ENCODE measurements around the gene CDK1. TPM values are rescaled to one million over a fixed set of nuclear protein-coding genes. Genes with fewer than 3 reads are reported as not detected.

CDK1 gene
- total RNA-seq, 1 donor from 2014 or later = 10.4 TPM

DNA sequence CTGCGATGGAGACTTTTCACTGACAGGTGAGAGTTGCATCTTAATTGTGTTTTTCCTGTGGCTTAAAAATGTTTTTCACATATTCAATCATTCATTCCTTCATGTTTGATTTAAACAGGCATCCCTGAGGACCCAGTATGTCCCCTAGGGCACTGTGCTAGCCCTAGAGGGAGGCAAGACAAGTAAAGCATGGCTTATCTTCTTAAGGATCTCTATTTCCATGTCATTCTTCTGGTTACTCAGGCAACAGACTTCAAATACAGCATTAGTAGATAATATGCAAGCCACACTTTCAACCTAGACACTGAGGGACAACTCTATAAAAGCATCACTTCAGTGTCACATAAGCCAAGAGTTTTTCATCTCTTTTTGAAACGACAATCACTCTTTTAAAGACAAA is 29.2 kb downstream of the CDK1 start:
- Mint-ChIP-seq H3K9me3 (ENCODE audit: unreplicated experiment) (peaks cover 1% of the 10 kb centered on the region), H3K4me1 (ENCODE audit: low read depth, unreplicated experiment) (no peaks in the 10 kb centered on the region), H3K4me3 (ENCODE audit: unreplicated experiment) (no peak overlapping the region), H3K36me3 (ENCODE audit: unreplicated experiment) (no peaks in the 10 kb centered on the region), H3K27me3 (ENCODE audit: unreplicated experiment) (no peaks in the 10 kb centered on the region), H3K27ac (ENCODE audit: unreplicated experiment) (no peak overlapping the region)
- TF ChIP-seq, protein P1, sequence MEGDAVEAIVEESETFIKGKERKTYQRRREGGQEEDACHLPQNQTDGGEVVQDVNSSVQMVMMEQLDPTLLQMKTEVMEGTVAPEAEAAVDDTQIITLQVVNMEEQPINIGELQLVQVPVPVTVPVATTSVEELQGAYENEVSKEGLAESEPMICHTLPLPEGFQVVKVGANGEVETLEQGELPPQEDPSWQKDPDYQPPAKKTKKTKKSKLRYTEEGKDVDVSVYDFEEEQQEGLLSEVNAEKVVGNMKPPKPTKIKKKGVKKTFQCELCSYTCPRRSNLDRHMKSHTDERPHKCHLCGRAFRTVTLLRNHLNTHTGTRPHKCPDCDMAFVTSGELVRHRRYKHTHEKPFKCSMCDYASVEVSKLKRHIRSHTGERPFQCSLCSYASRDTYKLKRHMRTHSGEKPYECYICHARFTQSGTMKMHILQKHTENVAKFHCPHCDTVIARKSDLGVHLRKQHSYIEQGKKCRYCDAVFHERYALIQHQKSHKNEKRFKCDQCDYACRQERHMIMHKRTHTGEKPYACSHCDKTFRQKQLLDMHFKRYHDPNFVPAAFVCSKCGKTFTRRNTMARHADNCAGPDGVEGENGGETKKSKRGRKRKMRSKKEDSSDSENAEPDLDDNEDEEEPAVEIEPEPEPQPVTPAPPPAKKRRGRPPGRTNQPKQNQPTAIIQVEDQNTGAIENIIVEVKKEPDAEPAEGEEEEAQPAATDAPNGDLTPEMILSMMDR (IDR thresholded peaks at IDR 0.05; ENCODE audit: partially characterized antibody, unreplicated experiment) = no peak
- DNase-seq = no peak

- peaks cover 1% of the 10 kb centered on the region for H3K9me3 Mint-ChIP-seq (ENCODE audit: unreplicated experiment)
- DNase-seq = no peak
- TF ChIP-seq, protein P1 (IDR thresholded peaks at IDR 0.05; ENCODE audit: partially characterized antibody, unreplicated experiment) = no peak
- H3K4me3 Mint-ChIP-seq (ENCODE audit: unreplicated experiment) = no peak overlapping the region
- no peak overlapping the region for H3K27ac Mint-ChIP-seq (ENCODE audit: unreplicated experiment)
- no peaks in the 10 kb centered on the region for H3K36me3 Mint-ChIP-seq (ENCODE audit: unreplicated experiment)
- no peaks in the 10 kb centered on the region for H3K4me1 Mint-ChIP-seq (ENCODE audit: low read depth, unreplicated experiment)
- no peaks in the 10 kb centered on the region for H3K27me3 Mint-ChIP-seq (ENCODE audit: unreplicated experiment)
Observed at GRCh38 chr10:60808036-60808435, 29.8 kb downstream of the CDK1 start.

DNA sequence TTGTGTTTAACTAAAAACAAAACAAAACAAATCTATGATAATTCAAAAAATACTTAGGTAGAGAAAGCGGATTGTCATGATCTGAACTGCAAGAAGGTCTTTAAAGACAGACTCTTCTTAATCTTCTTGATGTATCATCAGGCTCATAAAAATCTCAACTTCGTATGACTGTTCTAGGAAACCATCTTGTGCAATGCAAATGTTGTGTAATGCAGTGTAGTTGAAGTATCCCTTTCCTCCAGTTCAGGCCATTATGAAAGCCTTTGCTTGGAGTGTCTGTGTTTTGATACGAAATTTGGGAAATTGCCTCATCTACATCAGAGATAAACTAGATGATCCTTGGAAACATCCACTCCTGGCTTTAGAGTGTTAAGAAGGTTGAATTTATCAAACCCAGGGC is 30.9 kb downstream of the CDK1 start:
- H3K36me3 Mint-ChIP-seq (ENCODE audit: unreplicated experiment) = no peaks in the 10 kb centered on the region
- no peaks in the 10 kb centered on the region for H3K4me1 Mint-ChIP-seq (ENCODE audit: low read depth, unreplicated experiment)
- no peak for DNase-seq
- H3K4me3 Mint-ChIP-seq (ENCODE audit: unreplicated experiment) = no peak overlapping the region
- TF ChIP-seq, protein P1 (IDR thresholded peaks at IDR 0.05; ENCODE audit: partially characterized antibody, unreplicated experiment) = no peak
- H3K27me3 Mint-ChIP-seq (ENCODE audit: unreplicated experiment) = no peaks in the 10 kb centered on the region
- peaks cover 1% of the 10 kb centered on the region for H3K9me3 Mint-ChIP-seq (ENCODE audit: unreplicated experiment)
- no peak overlapping the region for H3K27ac Mint-ChIP-seq (ENCODE audit: unreplicated experiment)

GRCh38 chr10:60810437-60811182 is 32.3 kb downstream of the CDK1 start:
- Mint-ChIP-seq H3K27ac (ENCODE audit: unreplicated experiment) (no peak overlapping the region), H3K36me3 (ENCODE audit: unreplicated experiment) (no peaks in the 10 kb centered on the region), H3K9me3 (ENCODE audit: unreplicated experiment) (peaks cover 1% of the 10 kb centered on the region), H3K27me3 (ENCODE audit: unreplicated experiment) (no peaks in the 10 kb centered on the region), H3K4me3 (ENCODE audit: unreplicated experiment) (no peak overlapping the region), H3K4me1 (ENCODE audit: low read depth, unreplicated experiment) (no peaks in the 10 kb centered on the region)
- TF ChIP-seq, protein P1 (IDR thresholded peaks at IDR 0.05; ENCODE audit: partially characterized antibody, unreplicated experiment) = no peak
- no peak for DNase-seq

DNA sequence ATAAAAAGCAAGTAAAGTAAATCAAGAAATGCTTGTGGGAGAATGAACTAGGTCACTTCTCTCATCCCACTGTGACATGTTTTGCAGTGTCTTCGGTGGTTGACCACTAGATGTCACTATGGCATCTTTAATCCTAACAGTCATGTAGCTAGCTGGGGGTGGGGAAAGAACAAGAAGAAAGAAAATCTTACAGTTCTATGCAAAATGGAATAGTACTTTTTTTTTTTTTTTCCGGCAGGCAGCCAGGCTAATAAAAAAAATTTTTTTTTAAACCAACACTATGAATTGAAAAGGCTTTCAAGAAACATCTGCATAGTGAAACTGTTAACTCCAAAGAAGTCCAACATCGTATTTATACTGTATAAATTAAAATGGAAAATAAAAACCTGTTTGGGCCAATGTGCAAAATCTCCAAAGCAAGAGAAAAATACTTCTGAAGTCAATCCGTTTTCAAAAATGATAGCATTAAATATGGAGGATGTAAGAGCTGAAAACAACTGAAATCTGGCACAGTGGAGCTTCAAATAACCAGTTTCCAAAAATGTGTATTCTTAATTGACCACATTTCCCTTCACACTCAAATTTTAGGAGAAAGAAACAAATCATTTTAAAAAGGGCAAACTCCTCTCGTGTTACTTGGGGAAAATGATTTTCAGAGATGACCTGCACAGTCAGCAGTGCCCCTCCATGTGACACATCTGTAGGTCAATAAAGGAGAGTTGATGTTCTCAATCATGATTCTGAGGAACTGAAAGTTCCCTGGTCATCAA is 38.5 kb downstream of the CDK1 start:
- Mint-ChIP-seq H3K36me3 (ENCODE audit: unreplicated experiment) (no peaks in the 10 kb centered on the region), H3K27ac (ENCODE audit: unreplicated experiment) (no peak overlapping the region), H3K27me3 (ENCODE audit: unreplicated experiment) (no peaks in the 10 kb centered on the region), H3K9me3 (ENCODE audit: unreplicated experiment) (no peaks in the 10 kb centered on the region), H3K4me3 (ENCODE audit: unreplicated experiment) (no peak overlapping the region), H3K4me1 (ENCODE audit: low read depth, unreplicated experiment) (no peaks in the 10 kb centered on the region)
- DNase-seq = no peak
- TF ChIP-seq, protein P1 (IDR thresholded peaks at IDR 0.05; ENCODE audit: partially characterized antibody, unreplicated experiment) = peak; percentile 82
